Fibroblast of lung (primary cell): ENCODE measurements around the gene C1QB. TPM values are rescaled to one million over a fixed set of nuclear protein-coding genes. Genes with fewer than 3 reads are reported as not detected.

Source experiments
- DNase-seq, 2 donors: peaks; one replicate each; pipeline versions ENCODE4 v3.0.0 to v3.0.0-alpha.2; 2010; ENCODE audit warnings: low read depth in 2 of 2
- H2AFZ ChIP-seq: 2 replicates; pipeline ENCODE4 v1.5.1; 2012; ENCODE audit warnings: low read length, control low read depth, inconsistent platforms
- H3K27ac ChIP-seq: 2 replicates; pipeline ENCODE4 v1.5.1; 2011; ENCODE audit warnings: low read length, control low read depth; ENCODE audit not compliant: insufficient read depth
- H3K27me3 ChIP-seq: 2 replicates; pipeline ENCODE4 v1.5.1; 2011; ENCODE audit warnings: mild to moderate bottlenecking, low read length; ENCODE audit not compliant: control insufficient read depth, insufficient read depth
- H3K36me3 ChIP-seq: 2 replicates; pipeline ENCODE4 v1.5.1; 2011; ENCODE audit warnings: low read length; ENCODE audit not compliant: control insufficient read depth, insufficient read depth
- H3K4me1 ChIP-seq: 2 replicates; pipeline ENCODE4 v1.5.1; 2011; ENCODE audit warnings: low read length; ENCODE audit not compliant: control insufficient read depth, insufficient read depth; ENCODE audit errors: extremely low read depth
- H3K4me2 ChIP-seq: 2 replicates; pipeline ENCODE4 v1.5.1; 2011; ENCODE audit warnings: low read length, control low read depth; ENCODE audit not compliant: insufficient read depth; ENCODE audit errors: extremely low read depth
- H3K4me3 ChIP-seq, 4 experiments: fragments of 200-600 bp in 1 of 4; sonication (generic) in 1 of 4; replicated peaks in 1 of 4; 2 replicates each; pipeline ENCODE4 v1.5.1; 2011 to 2016; ENCODE audit warnings: low read length in 4 of 4, low read depth in 3 of 4, mild to moderate bottlenecking in 3 of 4, control low read depth in 2 of 4, inconsistent platforms in 1 of 4, mixed read lengths in 1 of 4; ENCODE audit not compliant: insufficient read depth in 1 of 4; ENCODE audit errors: control extremely low read depth in 1 of 4
- H3K79me2 ChIP-seq: 2 replicates; pipeline ENCODE4 v1.5.1; 2012; ENCODE audit warnings: mild to moderate bottlenecking, low read length, inconsistent platforms; ENCODE audit not compliant: control insufficient read depth, insufficient read depth
- H3K9ac ChIP-seq: 2 replicates; pipeline ENCODE4 v1.5.1; 2011; ENCODE audit warnings: mild to moderate bottlenecking, low read length, control low read depth; ENCODE audit not compliant: insufficient read depth
- H3K9me3 ChIP-seq: 2 replicates; pipeline ENCODE4 v1.5.1; 2012; ENCODE audit warnings: low read depth, low read length; ENCODE audit not compliant: control insufficient read depth, insufficient read depth
- H4K20me1 ChIP-seq: 2 replicates; pipeline ENCODE4 v1.5.1; 2011; ENCODE audit warnings: low read length; ENCODE audit not compliant: control insufficient read depth, insufficient read depth; ENCODE audit errors: extremely low read depth
- CTCF ChIP-seq, 2 donors: IDR thresholded peaks in 1 of 2; conservative IDR thresholded peaks in 1 of 2; 1 replicate in 1 of 2; 2 replicates in 1 of 2; pipeline ENCODE4 v1.5.1; 2011 to 2012; ENCODE audit warnings: low read length in 2 of 2, control low read depth in 1 of 2, inconsistent platforms in 1 of 2, low read depth in 1 of 2, mild to moderate bottlenecking in 1 of 2
- EZH2 ChIP-seq: IDR thresholded peaks from 2 replicates; pipeline ENCODE4 v1.5.1; 2012; ENCODE audit warnings: low read length, control low read depth, mild to moderate bottlenecking; ENCODE audit errors: missing control alignments
- polyA plus RNA-seq, 2 donors: library from polyadenylated mRNA; depleted of rRNA in 1 of 2; stranded (reverse) in 1 of 2; unstranded in 1 of 2; fragments of >200 nt; gene quantifications; 2 replicates each; pipeline ENCODE4 v1.2.1, GENCODE V29; 2011 to 2012; ENCODE audit warnings: missing spikeins in 1 of 2
- total RNA-seq: library from RNA; depleted of rRNA; stranded (reverse); fragments of >200 nt; gene quantifications from 2 replicates; pipeline ENCODE4 v1.2.1, GENCODE V29; 2014

Gene C1QB
- total and polyA plus RNA-seq, 2 donors (not counting 1 experiment from before 2014, with no cell fraction given), result not detected

GRCh38 chr1:22681556-22682276, 28.7 kb downstream of the C1QB start:
- TF ChIP-seq EZH2, result no peak
- TF ChIP-seq CTCF (conservative IDR thresholded peaks at IDR 0.05 in 1 of 2, IDR thresholded peaks at IDR 0.05 in 1 of 2; ENCODE audit: low read depth in 1 of 2, low read length in 2 of 2), result no peak
- H3K79me2 ChIP-seq, result no peaks in the 10 kb centered on the region
- no peaks in the 10 kb centered on the region for H4K20me1 ChIP-seq
- no peak for DNase-seq
- H3K36me3 ChIP-seq, result no peaks in the 10 kb centered on the region
- H2AFZ ChIP-seq, result no peak overlapping the region
- H3K9me3 ChIP-seq, result no peaks in the 10 kb centered on the region
- no peak overlapping the region for H3K4me3 ChIP-seq
- H3K27me3 ChIP-seq, result peaks cover 11% of the 10 kb centered on the region
- H3K27ac ChIP-seq, result no peak overlapping the region
- H3K4me2 ChIP-seq, result no peak overlapping the region
- no peak overlapping the region for H3K9ac ChIP-seq
- H3K4me1 ChIP-seq, result no peaks in the 10 kb centered on the region

GRCh38 chr1:22683547-22683946, 30.5 kb downstream of the C1QB start:
- no peak overlapping the region for H3K4me2 ChIP-seq
- no peak for DNase-seq
- no peak overlapping the region for H2AFZ ChIP-seq
- H3K27ac ChIP-seq, result no peak overlapping the region
- H3K4me3 ChIP-seq, result no peak overlapping the region
- H3K27me3 ChIP-seq, result peaks cover 9% of the 10 kb centered on the region
- no peaks in the 10 kb centered on the region for H3K79me2 ChIP-seq
- no peaks in the 10 kb centered on the region for H3K9me3 ChIP-seq
- TF ChIP-seq CTCF (conservative IDR thresholded peaks at IDR 0.05 in 1 of 2, IDR thresholded peaks at IDR 0.05 in 1 of 2; ENCODE audit: low read depth in 1 of 2, low read length in 2 of 2) (no peak), EZH2 (no peak)
- no peak overlapping the region for H3K9ac ChIP-seq
- no peaks in the 10 kb centered on the region for H4K20me1 ChIP-seq
- no peaks in the 10 kb centered on the region for H3K4me1 ChIP-seq
- no peaks in the 10 kb centered on the region for H3K36me3 ChIP-seq

GRCh38 chr1:22685591-22686059, 32.6 kb downstream of the C1QB start:
- H3K9ac ChIP-seq, result no peak overlapping the region
- DNase-seq, result peak in 1 of 2 donors; percentile 69
- no peak overlapping the region for H3K4me3 ChIP-seq
- H4K20me1 ChIP-seq, result no peaks in the 10 kb centered on the region
- H3K4me1 ChIP-seq, result peaks cover 4% of the 10 kb centered on the region
- H3K36me3 ChIP-seq, result no peaks in the 10 kb centered on the region
- H3K9me3 ChIP-seq, result no peaks in the 10 kb centered on the region
- H3K27ac ChIP-seq, result no peak overlapping the region
- no peaks in the 10 kb centered on the region for H3K79me2 ChIP-seq
- no peak overlapping the region for H2AFZ ChIP-seq
- H3K27me3 ChIP-seq, result peaks cover 9% of the 10 kb centered on the region
- H3K4me2 ChIP-seq, result no peak overlapping the region
- TF ChIP-seq CTCF (conservative IDR thresholded peaks at IDR 0.05 in 1 of 2, IDR thresholded peaks at IDR 0.05 in 1 of 2; ENCODE audit: low read depth in 1 of 2, low read length in 2 of 2) (no peak), EZH2 (no peak)
